GM18505 (cell line): ENCODE measurements around the gene ADAM19.
"Not testable (repeated sequence)": the region's sequence is repeated elsewhere in the genome, so short reads cannot be mapped to it uniquely, and the experiment has no call there.

Experiments used
- ATAC-seq: cut with Tn5 transposase; IDR thresholded peaks from one replicate; pipeline ENCODE4 v1.9.1; 2021; ENCODE audit not compliant: unreplicated experiment
- POLR2A ChIP-seq: IDR thresholded peaks from 4 replicates; pipeline ENCODE4 v1.6.1; 2011; ENCODE audit warnings: borderline replicate concordance; ENCODE audit not compliant: insufficient read depth, insufficient read length; ENCODE audit errors: extremely low read depth

Gene ADAM19

GRCh38 chr5:157449011-157449723 is 126.4 kb downstream of the ADAM19 start:
- no peak for ATAC-seq
- TF ChIP-seq POLR2A: no peak

GRCh38 chr5:157447201-157447637 is 128.4 kb downstream of the ADAM19 start:
- no peak for TF ChIP-seq POLR2A
- no peak for ATAC-seq

DNA sequence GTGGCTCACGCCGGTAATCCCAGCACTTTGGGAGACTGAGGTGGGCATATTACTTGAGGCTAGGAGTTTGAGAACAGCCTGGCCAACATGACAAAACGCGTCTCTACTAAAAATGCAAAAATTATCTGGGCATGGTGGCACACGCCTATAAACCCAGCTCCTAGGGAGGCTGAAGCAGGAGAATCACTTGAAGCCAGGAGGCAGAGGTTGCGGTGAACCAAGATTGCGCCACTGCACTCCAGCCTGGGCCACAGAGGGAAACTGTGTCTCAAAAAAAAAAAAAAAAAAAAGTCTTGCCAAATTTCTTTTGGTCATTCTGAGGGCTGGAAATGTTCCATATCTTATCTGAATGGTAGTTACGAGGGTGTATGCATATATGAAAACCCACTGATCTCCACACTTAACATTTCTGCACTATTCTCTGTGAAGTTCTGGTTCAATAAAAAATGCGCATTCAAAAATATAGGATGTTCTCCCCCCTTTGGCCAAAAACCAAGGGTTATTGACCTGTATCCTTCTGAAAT is 129.1 kb downstream of the ADAM19 start:
- no peak for ATAC-seq
- TF ChIP-seq POLR2A: no peak

- no peak for ATAC-seq
- TF ChIP-seq POLR2A: no peak
Observed at GRCh38 chr5:157445745-157446411, 129.7 kb downstream of the ADAM19 start.

DNA sequence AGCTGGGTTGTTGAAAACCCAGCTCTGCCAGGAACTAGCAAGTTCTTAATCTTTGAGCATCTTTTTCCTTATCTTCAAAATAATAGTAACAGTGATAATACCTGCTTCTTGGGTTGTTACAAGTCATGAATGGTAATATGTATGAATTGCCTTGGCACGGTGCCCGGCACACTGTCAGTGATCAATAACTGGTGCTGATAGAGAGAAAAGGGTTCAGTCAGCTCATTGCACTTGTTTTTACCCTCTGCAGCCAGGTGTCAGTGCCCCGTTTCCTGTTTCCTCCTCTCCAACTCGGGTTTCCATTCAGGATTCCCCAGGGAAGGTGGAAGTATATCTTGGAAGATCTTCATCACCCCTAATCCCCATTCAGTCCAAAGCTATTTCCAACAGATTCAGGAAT is 131.4 kb downstream of the ADAM19 start:
- no peak for ATAC-seq
- no peak for TF ChIP-seq POLR2A

GRCh38 chr5:157443041-157443549 is 132.5 kb downstream of the ADAM19 start:
- no peak for ATAC-seq
- TF ChIP-seq POLR2A: no peak

- no peak for ATAC-seq
- TF ChIP-seq POLR2A: no peak
Observed at GRCh38 chr5:157434096-157434495, 141.5 kb downstream of the ADAM19 start.

- ATAC-seq: peak; percentile 61
- no peak for TF ChIP-seq POLR2A
Observed at GRCh38 chr5:157431544-157432200, 143.9 kb downstream of the ADAM19 start.

GRCh38 chr5:157429920-157430319 is 145.7 kb downstream of the ADAM19 start:
- ATAC-seq: not testable (repeated sequence)
